HG03378 (cell line): ENCODE data around the gene IPO7.

Experiments
- ATAC-seq: cut with Tn5 transposase; IDR thresholded peaks from one replicate; pipeline ENCODE4 v1.9.1; 2021; ENCODE audit warnings: mild to moderate bottlenecking, moderate library complexity; ENCODE audit not compliant: unreplicated experiment

The IPO7 gene

DNA sequence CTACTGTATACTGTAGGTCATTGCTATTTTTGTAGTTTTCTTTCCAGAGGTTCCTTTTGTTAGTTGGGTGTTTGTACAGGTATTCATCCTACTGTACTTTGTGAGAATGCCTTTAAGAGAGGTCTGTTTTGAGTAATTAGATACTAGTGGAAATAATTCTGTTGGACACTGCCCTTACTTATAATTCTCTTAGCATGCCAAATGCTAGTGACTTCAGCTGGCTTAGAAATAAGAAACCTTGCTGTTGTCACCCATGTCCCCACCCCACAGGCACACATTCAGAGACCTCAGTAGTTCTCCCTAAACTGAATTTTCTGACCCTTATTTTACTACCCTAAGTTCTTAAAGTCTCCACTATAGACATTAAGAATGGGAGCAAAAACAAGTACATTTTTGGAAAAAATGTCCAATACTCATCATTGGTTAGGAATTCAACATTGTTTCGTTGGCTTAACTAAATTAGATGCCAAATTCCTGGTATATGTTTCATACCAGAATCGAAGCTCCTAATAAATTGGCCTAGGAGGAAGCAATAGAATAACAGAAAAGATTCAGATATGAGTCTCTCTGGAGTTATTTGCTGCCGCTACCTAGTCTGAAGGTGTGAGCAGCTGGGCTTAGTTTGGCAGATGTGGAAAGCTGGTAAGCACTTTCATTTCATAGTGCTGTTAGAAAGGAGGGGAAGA, 104.8 kb downstream of the IPO7 start:
- no peak for ATAC-seq

DNA sequence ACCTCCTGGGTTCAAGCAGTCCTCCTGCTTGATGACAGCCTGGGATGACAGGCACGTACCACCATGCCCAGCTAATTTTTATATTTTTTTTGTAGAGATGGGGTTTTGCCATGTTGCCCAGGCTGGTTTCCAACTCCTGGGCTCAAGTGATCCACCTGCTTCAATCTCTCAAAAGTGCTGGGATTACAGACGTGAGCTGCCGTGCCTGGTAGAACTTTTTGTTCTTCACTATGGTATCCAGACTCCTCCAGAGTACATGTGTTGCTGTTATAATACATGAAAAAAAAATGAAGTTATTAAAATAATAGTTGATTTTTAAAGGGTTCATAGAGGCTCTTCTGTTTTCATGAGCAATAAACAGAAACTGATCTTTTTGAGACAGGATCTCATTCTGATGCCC, 105.9 kb downstream of the IPO7 start:
- no peak for ATAC-seq

GRCh38 chr11:9493492-9493891, 109.0 kb downstream of the IPO7 start:
- no peak for ATAC-seq

GRCh38 chr11:9494316-9494715, 109.9 kb downstream of the IPO7 start:
- no peak for ATAC-seq

DNA sequence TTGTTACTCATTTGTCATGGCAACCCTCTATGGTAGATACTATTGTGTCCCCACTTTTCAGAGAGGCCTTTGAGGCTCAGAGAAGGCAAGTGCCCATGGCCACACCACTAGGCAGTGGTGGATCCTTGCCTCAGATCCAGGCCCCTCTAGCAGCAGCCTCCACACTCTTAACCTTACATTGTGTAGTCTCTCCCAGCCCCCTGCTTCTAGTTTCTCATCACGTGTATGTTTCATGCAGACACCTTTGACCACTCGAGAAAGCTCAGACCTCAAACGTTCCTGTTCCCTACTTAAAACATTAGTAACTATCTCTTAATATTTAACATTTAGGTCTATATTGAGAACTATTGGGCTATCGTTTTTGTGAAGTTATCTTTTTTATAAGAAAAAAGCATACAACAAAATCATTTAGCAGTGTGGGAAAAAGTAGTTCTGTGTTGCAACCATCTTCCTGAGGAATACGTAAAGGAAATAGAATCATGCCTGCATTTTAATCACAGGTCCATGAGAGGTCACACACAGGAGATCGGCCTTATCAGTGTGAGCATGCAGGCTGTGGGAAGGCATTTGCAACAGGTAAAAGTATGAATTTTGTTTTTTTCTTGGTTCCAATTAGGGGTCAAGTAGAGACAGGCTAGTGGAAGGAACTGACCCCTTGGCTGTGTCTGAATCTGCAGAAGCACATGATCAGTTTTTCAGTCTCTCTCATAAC, 111.5 kb downstream of the IPO7 start:
- no peak for ATAC-seq
